HEK293T (cell line): ENCODE measurements around the gene GBP7.

Source experiments
- CTBP1 ChIP-seq: fragments of 450-650 bp; IDR thresholded peaks from 2 replicates; pipeline ENCODE4 v1.6.1; 2016; ENCODE audit warnings: borderline replicate concordance
- ELF4 ChIP-seq: fragments of 450-650 bp; IDR thresholded peaks from 2 replicates; pipeline ENCODE4 v1.6.1; 2017; ENCODE audit warnings: antibody characterized with exemption
- SP1 ChIP-seq: fragments of 450-650 bp; IDR thresholded peaks from 2 replicates; pipeline ENCODE4 v1.6.1; 2017
- SUZ12 ChIP-seq: fragments of 450-650 bp; IDR thresholded peaks from 2 replicates; pipeline ENCODE4 v1.6.1; 2016; ENCODE audit warnings: mild to moderate bottlenecking

GRCh38 chr1:89166705-89167104 lies 9.1 kb downstream of the GBP7 start:
- no peak for TF ChIP-seq CTBP1
- no peak for TF ChIP-seq SP1
- no peak for TF ChIP-seq SUZ12
- TF ChIP-seq ELF4: no peak
